Osteocyte (in vitro differentiated cells): ENCODE measurements around the gene ZNF318. TPM values are rescaled to one million over a fixed set of nuclear protein-coding genes. Genes with fewer than 3 reads are reported as not detected.

ENCODE experiments used
- DNase-seq: peaks from one replicate; pipeline ENCODE4 v3.0.0; 2021; ENCODE audit warnings: mixed read lengths; ENCODE audit not compliant: unreplicated experiment; ENCODE audit errors: extremely low spot score
- H3K27ac Mint-ChIP-seq: one replicate; pipeline ENCODE4 v1.8.0; 2021; ENCODE audit warnings: mild to moderate bottlenecking, mixed read lengths; ENCODE audit not compliant: unreplicated experiment
- H3K27me3 Mint-ChIP-seq: one replicate; pipeline ENCODE4 v1.8.0; 2021; ENCODE audit warnings: mixed read lengths; ENCODE audit not compliant: unreplicated experiment
- H3K36me3 Mint-ChIP-seq: one replicate; pipeline ENCODE4 v1.8.0; 2021; ENCODE audit warnings: mixed read lengths; ENCODE audit not compliant: unreplicated experiment
- H3K4me1 Mint-ChIP-seq: one replicate; pipeline ENCODE4 v1.8.0; 2021; ENCODE audit warnings: mixed read lengths; ENCODE audit not compliant: unreplicated experiment
- H3K4me3 Mint-ChIP-seq: one replicate; pipeline ENCODE4 v1.8.0; 2021; ENCODE audit warnings: mild to moderate bottlenecking, moderate library complexity, mixed read lengths; ENCODE audit not compliant: unreplicated experiment
- H3K9me3 Mint-ChIP-seq: one replicate; pipeline ENCODE4 v1.8.0; 2021; ENCODE audit warnings: mixed read lengths; ENCODE audit not compliant: unreplicated experiment
- total RNA-seq: library from RNA; stranded (reverse); gene quantifications from 2 replicates; pipeline ENCODE4 v1.2.1, GENCODE V29; 2021
- TF ChIP-seq, protein P1 (sequence below): fragments of 200-600 bp; sonication (generic); IDR thresholded peaks from 2 replicates; pipeline ENCODE4 v1.5.0; 2021; ENCODE audit warnings: antibody characterized with exemption, mild to moderate bottlenecking, moderate library complexity

ZNF318 gene
- total RNA-seq, 1 donor from 2014 or later = 25.1 TPM

DNA sequence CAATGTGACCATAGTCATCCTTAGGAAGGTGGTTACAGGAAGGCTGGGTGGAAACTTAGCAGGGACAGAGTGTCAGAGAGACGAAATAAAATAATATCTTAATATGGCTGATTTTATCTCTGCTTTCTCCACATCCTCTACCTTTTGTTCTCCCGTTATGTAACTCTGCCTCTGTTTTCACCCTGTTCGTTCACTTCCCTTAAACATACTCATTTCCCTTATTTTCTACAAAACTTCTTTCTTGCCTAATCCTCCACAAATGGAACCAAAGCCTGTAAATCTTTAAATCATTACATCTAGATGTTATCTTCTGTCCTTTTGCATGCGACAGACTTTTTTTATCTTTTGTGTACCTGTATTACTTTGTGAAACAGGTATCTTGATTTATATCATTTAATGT lies 37.6 kb downstream of the ZNF318 start:
- Mint-ChIP-seq H3K36me3 (no peaks in the 10 kb centered on the region), H3K4me3 (no peak overlapping the region), H3K4me1 (no peaks in the 10 kb centered on the region), H3K27ac (no peak overlapping the region), H3K9me3 (no peaks in the 10 kb centered on the region), H3K27me3 (no peaks in the 10 kb centered on the region)
- DNase-seq = no peak
- TF ChIP-seq, protein P1, sequence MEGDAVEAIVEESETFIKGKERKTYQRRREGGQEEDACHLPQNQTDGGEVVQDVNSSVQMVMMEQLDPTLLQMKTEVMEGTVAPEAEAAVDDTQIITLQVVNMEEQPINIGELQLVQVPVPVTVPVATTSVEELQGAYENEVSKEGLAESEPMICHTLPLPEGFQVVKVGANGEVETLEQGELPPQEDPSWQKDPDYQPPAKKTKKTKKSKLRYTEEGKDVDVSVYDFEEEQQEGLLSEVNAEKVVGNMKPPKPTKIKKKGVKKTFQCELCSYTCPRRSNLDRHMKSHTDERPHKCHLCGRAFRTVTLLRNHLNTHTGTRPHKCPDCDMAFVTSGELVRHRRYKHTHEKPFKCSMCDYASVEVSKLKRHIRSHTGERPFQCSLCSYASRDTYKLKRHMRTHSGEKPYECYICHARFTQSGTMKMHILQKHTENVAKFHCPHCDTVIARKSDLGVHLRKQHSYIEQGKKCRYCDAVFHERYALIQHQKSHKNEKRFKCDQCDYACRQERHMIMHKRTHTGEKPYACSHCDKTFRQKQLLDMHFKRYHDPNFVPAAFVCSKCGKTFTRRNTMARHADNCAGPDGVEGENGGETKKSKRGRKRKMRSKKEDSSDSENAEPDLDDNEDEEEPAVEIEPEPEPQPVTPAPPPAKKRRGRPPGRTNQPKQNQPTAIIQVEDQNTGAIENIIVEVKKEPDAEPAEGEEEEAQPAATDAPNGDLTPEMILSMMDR = no peak

DNA sequence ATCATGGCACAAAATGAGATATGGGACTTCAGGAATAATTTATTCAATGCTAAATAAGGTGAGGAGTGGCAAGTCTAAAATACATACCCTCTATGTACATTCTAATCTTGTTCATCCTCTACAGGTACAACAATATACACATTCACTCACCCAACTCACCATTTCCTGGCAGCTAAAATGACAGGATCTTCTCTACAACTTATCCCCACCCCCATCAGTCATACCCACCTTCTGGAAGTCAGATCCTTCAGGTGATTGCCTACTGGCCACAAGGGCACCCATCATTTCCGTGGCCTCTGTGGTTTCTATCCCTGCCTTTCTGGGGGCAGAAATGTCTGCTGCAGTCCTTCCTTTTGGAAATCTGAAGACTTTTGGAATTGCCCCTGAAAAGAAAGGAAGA lies 38.0 kb downstream of the ZNF318 start:
- H3K4me1 Mint-ChIP-seq = no peaks in the 10 kb centered on the region
- H3K27me3 Mint-ChIP-seq = no peaks in the 10 kb centered on the region
- no peaks in the 10 kb centered on the region for H3K36me3 Mint-ChIP-seq
- no peak overlapping the region for H3K27ac Mint-ChIP-seq
- TF ChIP-seq, protein P1 = no peak
- no peak overlapping the region for H3K4me3 Mint-ChIP-seq
- H3K9me3 Mint-ChIP-seq = no peaks in the 10 kb centered on the region
- no peak for DNase-seq

- no peak for DNase-seq
- peaks cover 7% of the 10 kb centered on the region for H3K36me3 Mint-ChIP-seq
- TF ChIP-seq, protein P1 = no peak
- no peak overlapping the region for H3K4me3 Mint-ChIP-seq
- no peak overlapping the region for H3K27ac Mint-ChIP-seq
- peaks cover 5% of the 10 kb centered on the region for H3K9me3 Mint-ChIP-seq
- no peaks in the 10 kb centered on the region for H3K27me3 Mint-ChIP-seq
- no peaks in the 10 kb centered on the region for H3K4me1 Mint-ChIP-seq
These were observed 40.9 kb downstream of the ZNF318 start for GRCh38 chr6:43328528-43328927.

DNA sequence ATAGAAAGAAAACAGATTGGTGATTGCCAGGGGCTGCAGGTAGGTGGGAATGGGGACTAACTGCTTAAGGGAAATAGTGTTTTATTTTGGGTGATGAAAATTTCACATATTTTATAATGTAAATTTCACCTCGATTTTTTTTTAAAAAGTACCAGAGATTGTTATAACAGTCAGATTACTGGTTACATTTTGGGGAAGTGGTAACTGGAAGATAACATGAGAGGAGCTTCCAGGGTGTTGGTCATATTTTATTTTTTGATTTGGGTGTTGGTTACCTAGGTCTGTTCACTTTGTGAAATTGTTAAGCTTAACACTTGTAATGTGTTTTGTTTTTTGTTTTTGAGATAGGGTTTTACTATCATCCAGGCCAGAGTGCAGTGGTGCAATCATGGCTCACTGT lies 43.6 kb downstream of the ZNF318 start:
- peaks cover 5% of the 10 kb centered on the region for H3K9me3 Mint-ChIP-seq
- H3K4me1 Mint-ChIP-seq = no peaks in the 10 kb centered on the region
- no peak overlapping the region for H3K27ac Mint-ChIP-seq
- no peak for DNase-seq
- H3K36me3 Mint-ChIP-seq = peaks cover 10% of the 10 kb centered on the region
- H3K27me3 Mint-ChIP-seq = no peaks in the 10 kb centered on the region
- H3K4me3 Mint-ChIP-seq = no peak overlapping the region
- TF ChIP-seq, protein P1 = no peak

DNA sequence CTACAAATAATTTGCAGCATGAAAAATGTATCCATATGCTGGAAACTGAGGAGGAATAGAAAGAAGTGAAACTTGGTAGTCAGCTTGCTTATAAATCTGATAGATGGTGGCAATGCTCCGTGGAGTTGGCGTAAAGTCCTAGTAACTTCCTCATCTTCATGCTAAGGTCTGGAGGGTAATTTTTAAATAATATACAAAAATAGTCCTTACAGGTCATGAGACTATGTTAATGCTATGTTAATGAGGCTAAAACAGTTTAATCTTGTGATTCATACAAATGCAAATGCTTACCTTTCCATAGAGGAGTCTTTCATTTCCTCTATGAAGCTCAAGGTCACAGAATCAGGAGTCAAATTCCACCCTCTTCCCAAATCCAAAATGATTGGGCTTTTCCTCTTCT lies 51.4 kb downstream of the ZNF318 start:
- DNase-seq = no peak
- no peak overlapping the region for H3K4me3 Mint-ChIP-seq
- H3K27me3 Mint-ChIP-seq = peaks cover 13% of the 10 kb centered on the region
- TF ChIP-seq, protein P1 = no peak
- no peaks in the 10 kb centered on the region for H3K9me3 Mint-ChIP-seq
- no peaks in the 10 kb centered on the region for H3K4me1 Mint-ChIP-seq
- peaks cover under 1% of the 10 kb centered on the region for H3K36me3 Mint-ChIP-seq
- no peak overlapping the region for H3K27ac Mint-ChIP-seq
